Subcutaneous abdominal adipose tissue (tissue), 5 donors: Measurements from ENCODE around the gene ZNF428.
"Not testable (repeated sequence)": the region's sequence is repeated elsewhere in the genome, so short reads cannot be mapped to it uniquely, and the experiment has no call there.

ENCODE experiments used
- H3K27ac ChIP-seq: one replicate; pipeline ENCODE4 v1.7.0; 2013; ENCODE audit warnings: low read depth, mild to moderate bottlenecking, inconsistent platforms, low read length, moderate library complexity
- H3K27me3 ChIP-seq, 5 donors: one replicate each; pipeline ENCODE4 v1.7.0; 2013; ENCODE audit warnings: low read length in 5 of 5, inconsistent platforms in 1 of 5; ENCODE audit not compliant: control insufficient read depth in 5 of 5, insufficient read depth in 4 of 5
- H3K36me3 ChIP-seq, 5 donors: one replicate each; pipeline ENCODE4 v1.7.0; 2013; ENCODE audit warnings: low read length in 5 of 5; ENCODE audit not compliant: control insufficient read depth in 5 of 5, insufficient read depth in 5 of 5
- H3K4me1 ChIP-seq, 5 donors: one replicate each; pipeline ENCODE4 v1.7.0; 2013; ENCODE audit warnings: low read length in 5 of 5, mild to moderate bottlenecking in 3 of 5, moderate library complexity in 1 of 5; ENCODE audit not compliant: control insufficient read depth in 5 of 5, insufficient read depth in 5 of 5
- H3K4me3 ChIP-seq, 5 donors: one replicate each; pipeline ENCODE4 v1.7.0; 2013; ENCODE audit warnings: low read length in 5 of 5, low read depth in 1 of 5
- H3K9ac ChIP-seq, 5 donors: one replicate each; pipeline ENCODE4 v1.7.0; 2013; ENCODE audit warnings: low read length in 5 of 5, mild to moderate bottlenecking in 4 of 5, moderate library complexity in 3 of 5
- H3K9me3 ChIP-seq, 5 donors: one replicate each; pipeline ENCODE4 v1.7.0; 2013; ENCODE audit warnings: low read length in 5 of 5; ENCODE audit not compliant: control insufficient read depth in 5 of 5
- donor health status: healthy.
- donor health status: healthy.
- donor health status: healthy.
- donor health status: healthy.
- donor health status: healthy.

ZNF428 gene

GRCh38 chr19:43658494-43658893 is 39.1 kb upstream of the ZNF428 start:
- Histone ChIP-seq H3K27me3 (no peaks in the 10 kb centered on the region), H3K4me1 (peaks cover 0 to 3% (median 0%) of the 10 kb centered on the region in 5 donors), H3K36me3 (peaks cover 0 to 54% (median 22%) of the 10 kb centered on the region in 5 donors), H3K27ac (no peak overlapping the region), H3K9ac (no peak overlapping the region), H3K4me3 (peak overlapping the region in 1 of 5 donors; percentile 18), H3K9me3 (peaks cover 0 to 8% (median 7%) of the 10 kb centered on the region in 5 donors)

GRCh38 chr19:43658001-43658400 is 38.6 kb upstream of the ZNF428 start:
- Histone ChIP-seq H3K36me3 (peaks cover 0 to 54% (median 26%) of the 10 kb centered on the region in 5 donors), H3K9ac (no peak overlapping the region), H3K27me3 (no peaks in the 10 kb centered on the region), H3K4me3 (peak overlapping the region in 1 of 5 donors; percentile 18), H3K27ac (no peak overlapping the region), H3K9me3 (peaks cover 0 to 8% (median 7%) of the 10 kb centered on the region in 5 donors), H3K4me1 (no peaks in the 10 kb centered on the region)

GRCh38 chr19:43656436-43656835 is 37.0 kb upstream of the ZNF428 start:
- Histone ChIP-seq H3K4me1 (peaks cover 0 to 5% (median 0%) of the 10 kb centered on the region in 5 donors), H3K27ac (no peak overlapping the region), H3K27me3 (no peaks in the 10 kb centered on the region), H3K9me3 (peaks cover 0 to 8% (median 7%) of the 10 kb centered on the region in 5 donors), H3K9ac (no peak overlapping the region), H3K36me3 (peaks cover 0 to 58% (median 31%) of the 10 kb centered on the region in 5 donors), H3K4me3 (no peak overlapping the region)

- Histone ChIP-seq H3K4me1 (peaks cover 0 to 5% (median 0%) of the 10 kb centered on the region in 5 donors), H3K27ac (no peak overlapping the region), H3K27me3 (no peaks in the 10 kb centered on the region), H3K36me3 (peaks cover 0 to 68% (median 34%) of the 10 kb centered on the region in 5 donors), H3K4me3 (no peak overlapping the region), H3K9ac (no peak overlapping the region), H3K9me3 (no peaks in the 10 kb centered on the region)
Observed at GRCh38 chr19:43652546-43652874, 33.1 kb upstream of the ZNF428 start.

GRCh38 chr19:43651758-43652545 is 32.5 kb upstream of the ZNF428 start:
- Histone ChIP-seq H3K4me1 (peaks cover 0 to 5% (median 0%) of the 10 kb centered on the region in 5 donors), H3K4me3 (peak overlapping the region in 1 of 5 donors; percentile 25), H3K9me3 (no peaks in the 10 kb centered on the region), H3K36me3 (peaks cover 0 to 72% (median 34%) of the 10 kb centered on the region in 5 donors), H3K9ac (no peak overlapping the region), H3K27ac (no peak overlapping the region), H3K27me3 (no peaks in the 10 kb centered on the region)

GRCh38 chr19:43650276-43650675 is 30.8 kb upstream of the ZNF428 start:
- H3K27ac ChIP-seq, H3K27me3 ChIP-seq, H3K9ac ChIP-seq, H3K4me3 ChIP-seq, H3K9me3 ChIP-seq, H3K4me1 ChIP-seq: not testable (repeated sequence)
- peaks cover 0 to 67% (median 24%) of the 10 kb centered on the region in 5 donors for H3K36me3 ChIP-seq

- Histone ChIP-seq H3K27ac (no peak overlapping the region), H3K4me3 (no peak overlapping the region), H3K27me3 (no peaks in the 10 kb centered on the region), H3K4me1 (peaks cover 0 to 5% (median 0%) of the 10 kb centered on the region in 5 donors), H3K36me3 (peaks cover 0 to 60% (median 19%) of the 10 kb centered on the region in 5 donors), H3K9ac (no peak overlapping the region), H3K9me3 (peaks cover 0 to 3% (median 0%) of the 10 kb centered on the region in 5 donors)
Observed at GRCh38 chr19:43649514-43649913, 30.1 kb upstream of the ZNF428 start.

- Histone ChIP-seq H3K9me3 (peaks cover 0 to 3% (median 0%) of the 10 kb centered on the region in 5 donors), H3K27me3 (no peaks in the 10 kb centered on the region), H3K4me1 (peaks cover 0 to 5% (median 0%) of the 10 kb centered on the region in 5 donors), H3K36me3 (peaks cover 0 to 53% (median 15%) of the 10 kb centered on the region in 5 donors), H3K27ac (no peak overlapping the region), H3K4me3 (no peak overlapping the region), H3K9ac (no peak overlapping the region)
Observed at GRCh38 chr19:43648633-43649032, 29.2 kb upstream of the ZNF428 start.

GRCh38 chr19:43644181-43644580 is 24.8 kb upstream of the ZNF428 start:
- Histone ChIP-seq H3K9me3 (peaks cover 0 to 3% (median 0%) of the 10 kb centered on the region in 5 donors), H3K9ac (no peak overlapping the region), H3K4me3 (no peak overlapping the region), H3K27me3 (peaks cover 0 to 15% (median 14%) of the 10 kb centered on the region in 5 donors), H3K27ac (no peak overlapping the region), H3K4me1 (peaks cover 4 to 10% (median 9%) of the 10 kb centered on the region in 5 donors), H3K36me3 (peaks cover 0 to 21% (median 12%) of the 10 kb centered on the region in 5 donors)

- peaks cover 0 to 13% (median 4%) of the 10 kb centered on the region in 5 donors for H3K36me3 ChIP-seq
- H3K4me1 ChIP-seq: peaks cover 4 to 14% (median 12%) of the 10 kb centered on the region in 5 donors
- H3K9ac ChIP-seq: no peak overlapping the region
- peaks cover 0 to 3% (median 0%) of the 10 kb centered on the region in 5 donors for H3K9me3 ChIP-seq
- H3K27ac ChIP-seq: no peak overlapping the region
- H3K27me3 ChIP-seq: peaks cover 0 to 24% (median 22%) of the 10 kb centered on the region in 5 donors
- H3K4me3 ChIP-seq: no peak overlapping the region
Observed at GRCh38 chr19:43643326-43643725, 23.9 kb upstream of the ZNF428 start.
